GM18502 (cell line): ENCODE data around the gene SPPL3.
A peak's percentile ranks its signal among the peaks of the same experiment; 100 is the strongest.
"Not testable (repeated sequence)": the region's sequence is repeated elsewhere in the genome, so short reads cannot be mapped to it uniquely, and the experiment has no call there.

Experiments used
- ATAC-seq: cut with Tn5 transposase; IDR thresholded peaks from one replicate; pipeline ENCODE4 v1.9.1; 2021; ENCODE audit warnings: mild to moderate bottlenecking; ENCODE audit not compliant: unreplicated experiment, poor library complexity

Gene SPPL3, protein sequence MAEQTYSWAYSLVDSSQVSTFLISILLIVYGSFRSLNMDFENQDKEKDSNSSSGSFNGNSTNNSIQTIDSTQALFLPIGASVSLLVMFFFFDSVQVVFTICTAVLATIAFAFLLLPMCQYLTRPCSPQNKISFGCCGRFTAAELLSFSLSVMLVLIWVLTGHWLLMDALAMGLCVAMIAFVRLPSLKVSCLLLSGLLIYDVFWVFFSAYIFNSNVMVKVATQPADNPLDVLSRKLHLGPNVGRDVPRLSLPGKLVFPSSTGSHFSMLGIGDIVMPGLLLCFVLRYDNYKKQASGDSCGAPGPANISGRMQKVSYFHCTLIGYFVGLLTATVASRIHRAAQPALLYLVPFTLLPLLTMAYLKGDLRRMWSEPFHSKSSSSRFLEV

DNA sequence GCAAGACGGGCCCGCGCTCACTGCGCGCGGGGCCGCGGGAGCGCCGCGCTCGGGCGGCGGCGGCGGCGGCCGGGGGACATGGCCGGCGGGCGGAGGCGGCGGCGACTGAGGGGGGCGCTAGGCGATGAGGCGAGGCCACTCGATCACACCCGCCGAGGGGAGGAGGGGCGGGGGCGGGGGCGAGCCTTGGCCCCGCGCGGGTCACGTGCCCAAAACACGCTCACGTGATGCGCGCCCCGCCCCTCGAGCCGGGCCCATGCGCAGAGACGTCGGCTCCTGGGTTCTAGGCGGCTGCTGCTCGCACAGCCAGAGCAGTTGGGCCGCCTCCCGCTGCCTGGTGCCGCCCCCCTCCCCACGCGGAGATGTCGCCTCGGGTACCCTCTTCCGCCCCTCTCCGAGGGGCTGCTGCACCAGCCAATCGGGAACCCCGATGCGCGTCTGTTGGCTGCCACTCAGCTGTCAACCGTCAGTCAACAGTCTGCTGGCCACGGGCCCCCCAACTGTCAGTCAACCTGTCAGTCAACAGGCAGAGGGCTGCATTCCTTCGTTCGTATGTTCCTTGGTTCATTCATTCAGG is at the start of gene SPPL3:
TSS of gene SPPL3 (minus strand) at position 162 of the 577 bp plus-strand sequence. CDS start 491 bp downstream, outside the sequence.
- peak; percentile 70 for ATAC-seq

DNA sequence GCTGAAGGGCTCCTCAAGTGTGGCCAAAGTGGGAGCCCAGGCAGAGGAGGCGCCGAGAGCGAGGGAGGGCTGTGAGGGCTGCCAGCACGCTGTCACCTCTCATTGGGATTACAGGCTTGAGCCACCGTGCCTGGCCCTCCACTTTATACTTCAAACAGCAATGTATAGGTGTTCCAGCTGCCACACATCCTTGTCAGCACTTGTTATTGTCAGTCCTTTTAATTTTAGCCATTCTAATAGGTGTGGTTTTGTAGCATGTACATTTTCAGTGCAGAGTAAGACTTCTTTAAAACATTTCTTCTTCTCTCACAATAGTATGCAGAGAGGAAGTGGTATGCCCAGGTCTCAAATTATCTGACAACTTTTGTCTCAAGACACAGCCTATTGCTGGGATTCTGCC is 46.6 kb upstream of the SPPL3 start:
- no peak for ATAC-seq

DNA sequence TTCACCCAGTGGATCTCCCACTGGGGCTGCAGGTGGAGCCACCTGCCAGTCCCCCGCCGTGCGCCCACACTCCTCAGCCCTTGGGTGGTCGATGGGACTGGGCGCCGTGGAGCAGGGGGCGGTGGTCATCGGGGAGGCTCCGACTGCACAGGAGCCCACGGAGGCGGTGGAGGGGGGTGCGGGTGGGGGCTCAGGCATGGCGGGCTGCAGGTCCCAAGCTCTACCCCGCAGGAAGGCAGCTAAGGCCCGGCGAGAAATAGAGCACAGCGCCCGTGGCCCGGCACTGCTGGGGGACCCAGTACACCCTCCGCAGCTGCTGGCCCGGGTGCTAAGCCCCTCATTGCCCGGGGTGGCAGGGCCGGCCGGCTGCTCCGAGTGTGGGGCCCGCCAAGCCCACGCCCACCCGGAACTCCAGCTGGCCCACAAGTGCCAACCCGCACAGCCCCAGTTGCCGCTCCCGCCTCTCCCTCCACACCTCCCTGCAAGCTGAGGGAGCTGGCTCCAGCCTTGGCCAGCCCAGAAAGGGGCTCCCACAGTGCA is 46.2 kb upstream of the SPPL3 start:
- ATAC-seq: not testable (repeated sequence)

DNA sequence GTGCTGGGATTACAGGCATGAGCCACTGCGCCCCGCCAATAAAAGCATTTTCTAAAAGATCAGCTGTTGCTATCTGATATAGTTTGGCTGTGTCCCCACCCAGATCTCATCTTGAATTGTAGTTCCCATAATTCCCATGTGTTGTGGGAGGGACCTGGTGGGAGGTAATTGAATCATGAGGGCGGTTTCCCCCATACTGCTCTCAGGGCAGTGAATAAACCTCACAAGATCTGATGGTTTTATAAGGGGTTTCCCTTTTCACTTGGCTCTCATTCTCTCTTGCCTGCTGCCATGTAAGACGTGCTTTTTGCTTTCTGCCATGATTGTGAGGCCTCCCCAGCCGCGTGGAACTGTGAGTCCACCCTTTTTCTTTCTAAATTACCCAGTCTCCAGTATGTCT is 41.4 kb upstream of the SPPL3 start:
- not testable (repeated sequence) for ATAC-seq

DNA sequence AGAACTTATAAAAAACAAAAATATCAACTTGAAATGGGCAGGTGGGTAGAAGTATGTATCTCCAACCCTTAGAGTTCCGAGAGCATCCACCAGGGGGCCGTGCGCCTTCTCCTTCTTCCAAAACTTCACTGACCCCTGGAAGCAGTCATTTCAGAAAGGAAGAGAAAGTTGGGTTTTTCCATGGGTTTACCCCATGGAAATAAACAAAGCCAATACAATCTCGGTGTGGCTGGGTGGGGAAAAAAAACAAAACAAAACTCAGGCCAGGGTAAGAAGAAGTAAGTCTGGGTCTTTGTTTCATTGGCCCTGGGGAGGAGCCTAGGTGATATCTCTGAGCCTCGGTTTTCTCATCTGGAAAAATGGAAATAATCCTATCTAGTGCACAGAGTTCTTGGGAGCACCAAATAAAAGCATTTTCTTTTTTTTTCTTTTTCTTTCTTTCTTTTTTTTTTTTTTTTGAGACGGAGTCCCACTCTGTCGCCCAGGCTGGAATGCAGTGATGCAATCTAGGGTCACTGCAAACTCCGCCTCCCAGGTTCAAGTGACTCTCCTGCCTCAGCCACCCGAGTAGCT is 40.6 kb upstream of the SPPL3 start:
- ATAC-seq: no peak

- no peak for ATAC-seq
Observed at GRCh38 chr12:120943482-120943881, 39.3 kb upstream of the SPPL3 start.

- ATAC-seq: no peak
Observed at GRCh38 chr12:120941846-120942405, 37.8 kb upstream of the SPPL3 start.

GRCh38 chr12:120941412-120941811 is 37.3 kb upstream of the SPPL3 start:
- ATAC-seq: no peak

DNA sequence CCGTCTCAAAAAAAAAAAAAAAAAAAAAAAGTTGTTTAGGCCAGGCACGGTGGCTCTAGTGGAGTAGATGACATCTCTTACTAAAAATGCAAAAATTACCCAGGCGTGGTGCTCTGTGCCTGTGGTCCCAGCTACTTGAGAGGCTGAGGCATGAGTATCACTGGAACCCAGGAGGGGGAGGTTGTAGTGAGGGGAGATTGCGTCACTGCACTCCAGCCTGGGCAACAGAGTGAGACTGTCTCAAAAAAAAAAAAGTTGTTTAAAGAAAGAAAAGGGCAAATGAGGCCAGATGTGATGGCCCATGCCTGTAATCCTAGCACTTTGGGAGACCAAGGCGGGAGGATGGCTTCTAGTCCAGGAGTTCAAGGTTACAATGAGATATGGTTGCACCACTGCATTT is 36.6 kb upstream of the SPPL3 start:
- no peak for ATAC-seq

DNA sequence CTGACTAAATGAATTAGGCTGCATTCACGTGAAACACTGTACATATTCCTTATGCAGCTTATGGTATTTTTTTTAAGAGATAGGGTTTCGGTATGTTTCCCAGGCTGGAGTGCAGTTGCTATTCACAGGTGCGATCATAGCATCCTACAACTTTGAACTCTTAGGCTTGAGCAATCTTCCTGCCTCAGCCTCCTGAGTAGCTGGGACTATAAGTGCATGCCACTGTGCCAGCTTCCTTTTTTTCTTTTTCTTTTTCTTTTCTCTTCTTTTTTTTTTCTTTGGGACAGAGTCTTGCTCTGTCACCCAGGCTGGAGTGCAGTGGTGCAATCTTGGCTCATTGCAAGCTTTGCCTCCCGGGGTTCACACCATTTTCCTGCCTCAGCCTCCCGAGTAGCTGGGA is 35.8 kb upstream of the SPPL3 start:
- ATAC-seq: no peak

DNA sequence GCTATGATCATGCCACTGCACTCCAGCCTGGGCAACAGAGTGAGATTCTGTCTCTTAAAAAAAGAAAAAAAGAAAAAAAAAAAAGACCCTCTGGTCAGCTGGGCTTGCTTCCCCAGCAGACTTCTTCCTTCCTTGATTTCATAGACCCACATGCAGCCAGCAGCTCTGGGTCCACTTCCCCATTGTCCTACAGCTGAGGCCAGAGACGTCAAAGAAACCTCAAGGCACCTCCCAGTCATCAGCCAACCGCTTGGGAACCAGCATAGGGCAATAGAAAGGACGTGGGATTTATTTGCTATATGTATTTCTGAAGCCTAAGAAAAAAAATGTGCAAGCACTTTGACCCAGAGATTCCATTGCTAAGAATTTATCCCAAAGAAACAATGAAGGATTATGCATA is 35.4 kb upstream of the SPPL3 start:
- ATAC-seq: no peak

- no peak for ATAC-seq
Observed at GRCh38 chr12:120938496-120938895, 34.3 kb upstream of the SPPL3 start.

GRCh38 chr12:120936197-120936596 is 32.0 kb upstream of the SPPL3 start:
- ATAC-seq: no peak

GRCh38 chr12:120933786-120934185 is 29.6 kb upstream of the SPPL3 start:
- no peak for ATAC-seq

GRCh38 chr12:120932956-120933526 is 28.9 kb upstream of the SPPL3 start:
- no peak for ATAC-seq

- no peak for ATAC-seq
Observed at GRCh38 chr12:120932058-120932457, 27.9 kb upstream of the SPPL3 start.

DNA sequence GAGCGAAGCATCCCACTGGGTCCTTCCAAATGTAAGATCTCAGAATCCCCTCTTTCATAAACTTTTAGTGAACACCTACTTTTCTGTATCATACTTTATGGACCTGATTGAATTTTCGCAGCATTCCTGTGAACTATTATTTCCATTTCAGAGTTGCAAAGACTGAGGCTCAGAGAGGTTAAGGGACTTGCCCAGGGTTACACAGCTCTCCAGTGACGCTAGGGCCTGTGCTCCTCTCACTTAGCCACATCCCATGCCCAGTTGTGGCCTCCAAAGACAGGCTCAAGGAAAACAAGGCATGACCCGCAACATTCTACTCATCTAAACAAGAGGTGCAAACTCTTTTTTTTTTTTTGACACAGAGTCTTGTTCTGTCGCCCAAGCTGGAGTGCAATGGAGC is 25.9 kb upstream of the SPPL3 start:
- ATAC-seq: no peak

GRCh38 chr12:120928864-120929652 is 24.9 kb upstream of the SPPL3 start:
- no peak for ATAC-seq

GRCh38 chr12:120925740-120926563 is 21.8 kb upstream of the SPPL3 start:
- ATAC-seq: no peak
